Mesendoderm (in vitro differentiated cells): Measurements from ENCODE around the gene LAMA1.

Source experiments
- DNase-seq: peaks from one replicate; pipeline ENCODE4 v3.0.0; 2013
- H2AK5ac ChIP-seq: 2 replicates; pipeline ENCODE4 v1.6.1; 2013; ENCODE audit warnings: low read length, inconsistent platforms
- H2BK120ac ChIP-seq: 2 replicates; pipeline ENCODE4 v1.6.1; 2013; ENCODE audit warnings: low read depth, mild to moderate bottlenecking, low read length, moderate library complexity, mixed read lengths
- H2BK15ac ChIP-seq: replicated peaks from 2 replicates; pipeline ENCODE4 v1.6.1; 2013; ENCODE audit warnings: low read depth, mild to moderate bottlenecking, moderate library complexity
- H2BK5ac ChIP-seq: 2 replicates; pipeline ENCODE4 v1.6.1; 2013; ENCODE audit warnings: low read length, inconsistent platforms
- H3K18ac ChIP-seq: 2 replicates; pipeline ENCODE4 v1.6.1; 2013; ENCODE audit warnings: mild to moderate bottlenecking, low read length, mixed read lengths
- H3K23ac ChIP-seq: one replicate; pipeline ENCODE4 v1.6.1; 2013; ENCODE audit warnings: low read length
- H3K27ac ChIP-seq: 2 replicates; pipeline ENCODE4 v1.5.1; 2013; ENCODE audit warnings: low read depth, mild to moderate bottlenecking, inconsistent platforms, low read length, moderate library complexity
- H3K27me3 ChIP-seq: 2 replicates; pipeline ENCODE4 v1.6.1; 2013; ENCODE audit warnings: low read length, control low read depth, mild to moderate bottlenecking, inconsistent platforms; ENCODE audit not compliant: insufficient read depth, poor library complexity
- H3K36me3 ChIP-seq: 2 replicates; pipeline ENCODE4 v1.6.1; 2013; ENCODE audit warnings: low read length, inconsistent platforms; ENCODE audit not compliant: control insufficient read depth, insufficient read depth
- H3K4ac ChIP-seq: one replicate; pipeline ENCODE4 v1.6.1; 2013; ENCODE audit warnings: low read depth, mild to moderate bottlenecking, low read length, moderate library complexity
- H3K4me1 ChIP-seq: 2 replicates; pipeline ENCODE4 v1.6.1; 2013; ENCODE audit warnings: low read depth, low read length, inconsistent platforms; ENCODE audit not compliant: control insufficient read depth
- H3K4me2 ChIP-seq: 2 replicates; pipeline ENCODE4 v1.6.1; 2013; ENCODE audit warnings: low read length
- H3K4me3 ChIP-seq: 2 replicates; pipeline ENCODE4 v1.5.1; 2013; ENCODE audit warnings: mild to moderate bottlenecking, low read length
- H3K56ac ChIP-seq: one replicate; pipeline ENCODE4 v1.6.1; 2013; ENCODE audit warnings: low read length
- H3K79me1 ChIP-seq: 2 replicates; pipeline ENCODE4 v1.6.1; 2013; ENCODE audit warnings: low read length, inconsistent platforms
- H3K79me2 ChIP-seq: 2 replicates; pipeline ENCODE4 v1.6.1; 2013; ENCODE audit warnings: mild to moderate bottlenecking, low read length; ENCODE audit not compliant: control insufficient read depth, insufficient read depth
- H3K9ac ChIP-seq: 2 replicates; pipeline ENCODE4 v1.6.1; 2013; ENCODE audit warnings: low read length, inconsistent platforms
- H4K5ac ChIP-seq: one replicate; pipeline ENCODE4 v1.6.1; 2013; ENCODE audit warnings: low read length
- H4K8ac ChIP-seq: one replicate; pipeline ENCODE4 v1.6.1; 2013; ENCODE audit warnings: low read depth, mild to moderate bottlenecking, control low read depth, low read length, moderate library complexity
- WGBS: extraction: QIAGEN DNeasy Blood & Tissue Kit; methylation state at CpG from one replicate; pipeline ENCODE4 v1.1.7; 2013; ENCODE audit warnings: low lambda C conversion rate, missing lambda C conversion rate; ENCODE audit not compliant: insufficient coverage; ENCODE audit errors: extremely low coverage; 5-methylcytosine and 5-hydroxymethylcytosine counted together

LAMA1 gene

DNA sequence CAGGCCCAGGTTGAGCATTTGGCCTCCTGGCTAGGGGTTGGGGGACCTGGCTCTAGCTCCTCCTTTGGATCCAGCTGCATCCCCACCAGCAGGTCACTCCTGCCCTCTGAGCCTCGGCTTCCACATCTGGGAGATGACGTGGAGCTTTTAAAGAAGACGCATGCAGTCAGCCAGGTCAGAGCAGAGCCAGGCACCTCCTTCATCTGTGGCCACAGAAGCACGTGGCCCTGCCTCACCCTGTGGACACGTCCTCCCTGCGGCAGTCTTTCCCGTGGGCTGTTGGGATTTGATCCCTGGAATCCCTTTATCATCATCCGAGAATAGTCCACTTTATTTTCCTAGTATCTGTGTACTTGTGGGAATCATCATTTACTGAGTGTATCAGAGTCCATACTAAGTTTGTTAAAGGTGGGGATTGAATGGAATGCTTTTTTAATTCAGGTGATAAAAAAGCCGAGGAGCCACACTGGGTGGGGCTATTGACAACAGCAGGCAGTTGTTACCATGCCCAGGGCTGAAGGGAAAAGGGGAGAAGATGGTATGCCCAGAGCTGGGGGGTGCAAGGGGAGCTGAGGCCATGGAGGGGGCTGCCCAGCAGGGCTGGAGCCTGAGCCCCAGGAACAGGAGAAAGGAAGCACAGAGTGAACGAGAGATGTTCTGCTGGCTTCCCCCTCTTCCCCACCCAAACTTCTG, 170.1 kb downstream of the LAMA1 start:
- no peak overlapping the region for H3K4ac ChIP-seq
- H4K8ac ChIP-seq = no peak overlapping the region
- H3K9ac ChIP-seq = no peak overlapping the region
- peaks cover 14% of the 10 kb centered on the region for H3K36me3 ChIP-seq
- no peaks in the 10 kb centered on the region for H3K79me2 ChIP-seq
- no peak overlapping the region for H3K4me2 ChIP-seq
- H3K23ac ChIP-seq = no peak overlapping the region
- H2BK5ac ChIP-seq = no peak overlapping the region
- DNase-seq = no peak
- no peak overlapping the region for H2AK5ac ChIP-seq
- H3K56ac ChIP-seq = no peak overlapping the region
- no peak overlapping the region for H3K27ac ChIP-seq
- peaks cover 5% of the 10 kb centered on the region for H3K4me1 ChIP-seq
- H3K4me3 ChIP-seq = no peak overlapping the region
- H3K18ac ChIP-seq = no peak overlapping the region
- no peak overlapping the region for H2BK15ac ChIP-seq
- H4K5ac ChIP-seq = no peak overlapping the region
- no peaks in the 10 kb centered on the region for H3K27me3 ChIP-seq
- H2BK120ac ChIP-seq = no peak overlapping the region
- H3K79me1 ChIP-seq = no peaks in the 10 kb centered on the region
- no CpG with 5 or more reads among the region's 10 CpGs for WGBS

GRCh38 chr18:6943143-6943542, 174.5 kb downstream of the LAMA1 start:
- Histone ChIP-seq H3K27ac (no peak overlapping the region), H3K9ac (no peak overlapping the region), H2BK120ac (no peak overlapping the region), H3K4ac (no peak overlapping the region), H3K27me3 (no peaks in the 10 kb centered on the region), H2AK5ac (no peak overlapping the region), H3K4me1 (no peaks in the 10 kb centered on the region), H3K36me3 (peaks cover 6% of the 10 kb centered on the region), H3K4me2 (no peak overlapping the region), H3K4me3 (no peak overlapping the region), H3K56ac (no peak overlapping the region), H2BK15ac (no peak overlapping the region), H3K79me2 (no peaks in the 10 kb centered on the region), H3K18ac (no peak overlapping the region), H3K23ac (no peak overlapping the region), H3K79me1 (no peaks in the 10 kb centered on the region), H4K8ac (no peak overlapping the region), H4K5ac (no peak overlapping the region), H2BK5ac (no peak overlapping the region)
- DNase-seq = no peak
- WGBS = no CpG with 5 or more reads among the region's 6 CpGs

DNA sequence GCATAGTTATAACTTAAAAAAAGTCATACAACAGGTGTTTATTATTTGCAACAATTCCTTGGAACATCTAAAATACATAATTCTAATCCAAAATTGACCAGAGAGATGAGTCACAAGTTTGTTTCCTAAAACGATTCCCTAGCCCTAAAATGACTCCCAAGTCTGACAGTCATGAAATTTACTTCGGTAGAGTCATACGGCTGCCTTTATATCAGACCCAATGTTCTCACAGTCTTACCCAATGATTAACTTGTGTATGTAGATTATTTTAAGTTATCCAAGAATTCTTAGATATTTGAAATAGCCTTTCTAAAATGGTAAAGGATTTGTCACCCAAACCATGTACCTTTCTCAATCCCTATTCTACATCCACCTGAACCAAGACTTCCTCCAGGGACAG, 174.9 kb downstream of the LAMA1 start:
- H3K4me3 ChIP-seq = no peak overlapping the region
- H3K27me3 ChIP-seq = no peaks in the 10 kb centered on the region
- H3K4me1 ChIP-seq = no peaks in the 10 kb centered on the region
- H3K79me1 ChIP-seq = no peaks in the 10 kb centered on the region
- H2BK5ac ChIP-seq = no peak overlapping the region
- no peak overlapping the region for H3K18ac ChIP-seq
- peaks cover 6% of the 10 kb centered on the region for H3K36me3 ChIP-seq
- no peak overlapping the region for H4K5ac ChIP-seq
- H3K4me2 ChIP-seq = no peak overlapping the region
- no CpG with 5 or more reads among the region's 3 CpGs for WGBS
- no peak overlapping the region for H3K27ac ChIP-seq
- H3K56ac ChIP-seq = no peak overlapping the region
- no peak overlapping the region for H3K23ac ChIP-seq
- no peak overlapping the region for H2AK5ac ChIP-seq
- H3K4ac ChIP-seq = no peak overlapping the region
- no peak overlapping the region for H4K8ac ChIP-seq
- no peak for DNase-seq
- H3K79me2 ChIP-seq = no peaks in the 10 kb centered on the region
- no peak overlapping the region for H3K9ac ChIP-seq
- no peak overlapping the region for H2BK120ac ChIP-seq
- H2BK15ac ChIP-seq = no peak overlapping the region

DNA sequence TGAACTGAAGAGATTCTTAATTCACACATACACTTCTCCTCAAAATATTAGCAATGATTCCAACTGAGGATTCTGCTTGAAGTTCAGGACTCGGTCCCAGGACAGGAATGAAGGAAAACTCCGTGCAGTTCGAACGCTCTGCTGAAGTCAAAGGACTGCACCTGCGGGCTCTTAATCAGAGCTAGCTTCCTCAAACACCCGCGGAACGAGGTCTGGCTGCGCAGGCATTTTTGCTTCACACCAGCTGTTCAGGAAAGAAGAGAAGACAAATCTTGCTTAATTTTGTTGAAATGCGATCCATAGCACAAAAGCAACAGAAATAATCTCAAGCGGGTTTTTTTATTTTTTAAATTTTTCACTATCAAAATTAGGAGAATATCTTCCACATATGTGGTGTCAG, 175.6 kb downstream of the LAMA1 start:
- Histone ChIP-seq H3K23ac (no peak overlapping the region), H2BK120ac (no peak overlapping the region), H2BK5ac (no peak overlapping the region), H3K79me2 (no peaks in the 10 kb centered on the region), H3K56ac (no peak overlapping the region), H3K36me3 (peaks cover 3% of the 10 kb centered on the region), H3K9ac (no peak overlapping the region), H3K79me1 (no peaks in the 10 kb centered on the region), H3K4me1 (no peaks in the 10 kb centered on the region), H3K27ac (no peak overlapping the region), H2BK15ac (no peak overlapping the region), H2AK5ac (no peak overlapping the region), H3K4me3 (no peak overlapping the region), H4K5ac (no peak overlapping the region), H4K8ac (no peak overlapping the region), H3K27me3 (no peaks in the 10 kb centered on the region), H3K4me2 (no peak overlapping the region), H3K18ac (no peak overlapping the region), H3K4ac (no peak overlapping the region)
- no CpG with 5 or more reads among the region's 11 CpGs for WGBS
- no peak for DNase-seq

GRCh38 chr18:6940451-6940850, 177.1 kb downstream of the LAMA1 start:
- Histone ChIP-seq H3K79me1 (no peaks in the 10 kb centered on the region), H3K27me3 (no peaks in the 10 kb centered on the region), H2BK5ac (no peak overlapping the region), H3K4me1 (no peaks in the 10 kb centered on the region), H3K4me2 (no peak overlapping the region), H3K9ac (no peak overlapping the region), H3K4ac (no peak overlapping the region), H4K5ac (no peak overlapping the region), H2BK120ac (no peak overlapping the region), H3K27ac (no peak overlapping the region), H3K79me2 (no peaks in the 10 kb centered on the region), H3K56ac (no peak overlapping the region), H2AK5ac (no peak overlapping the region), H3K23ac (no peak overlapping the region), H3K36me3 (peaks cover 2% of the 10 kb centered on the region), H3K4me3 (no peak overlapping the region), H2BK15ac (no peak overlapping the region), H4K8ac (no peak overlapping the region), H3K18ac (no peak overlapping the region)
- DNase-seq = no peak
- WGBS = no CpG with 5 or more reads among the region's 9 CpGs

- Histone ChIP-seq H2BK5ac (no peak overlapping the region), H4K8ac (no peak overlapping the region), H2AK5ac (no peak overlapping the region), H3K4me1 (no peaks in the 10 kb centered on the region), H3K36me3 (peaks cover 2% of the 10 kb centered on the region), H3K23ac (no peak overlapping the region), H3K4me2 (no peak overlapping the region), H3K56ac (no peak overlapping the region), H3K18ac (no peak overlapping the region), H2BK120ac (no peak overlapping the region), H3K27me3 (no peaks in the 10 kb centered on the region), H3K27ac (no peak overlapping the region), H3K9ac (no peak overlapping the region), H3K79me1 (no peaks in the 10 kb centered on the region), H2BK15ac (no peak overlapping the region), H3K4ac (no peak overlapping the region), H3K4me3 (no peak overlapping the region), H3K79me2 (no peaks in the 10 kb centered on the region), H4K5ac (no peak overlapping the region)
- DNase-seq = no peak
- no CpG with 5 or more reads among the region's 4 CpGs for WGBS
Measured at GRCh38 chr18:6939972-6940371, 177.6 kb downstream of the LAMA1 start.
